H9 (cell line): ENCODE results near the gene SPATA16. TPM values are rescaled to one million over a fixed set of nuclear protein-coding genes. Genes with fewer than 3 reads are reported as not detected.

ENCODE experiments used
- DNase-seq: peaks from one replicate; pipeline ENCODE4 v3.0.0-alpha.2; 2017
- H2AFZ ChIP-seq: one replicate; pipeline ENCODE4 v1.6.1; 2013; ENCODE audit warnings: mild to moderate bottlenecking, low read length, control low read depth, moderate library complexity
- H2AK5ac ChIP-seq: 2 replicates; pipeline ENCODE4 v1.6.1; 2013; ENCODE audit warnings: low read length, control low read depth, mixed read lengths; ENCODE audit not compliant: insufficient read length
- H2BK120ac ChIP-seq: one replicate; pipeline ENCODE4 v1.6.1; 2013; ENCODE audit warnings: low read depth, mild to moderate bottlenecking, low read length, control low read depth, inconsistent platforms; ENCODE audit not compliant: poor library complexity, severe bottlenecking
- H2BK12ac ChIP-seq: 2 replicates; pipeline ENCODE4 v1.6.1; 2013; ENCODE audit warnings: low read length, control low read depth, mixed read lengths, low read depth; ENCODE audit not compliant: insufficient read length
- H2BK15ac ChIP-seq: 2 replicates; pipeline ENCODE4 v1.6.1; 2013; ENCODE audit warnings: low read depth, low read length, control low read depth
- H2BK20ac ChIP-seq: one replicate; pipeline ENCODE4 v1.6.1; 2013; ENCODE audit warnings: low read depth, mild to moderate bottlenecking, low read length, control low read depth, inconsistent platforms; ENCODE audit not compliant: poor library complexity, severe bottlenecking
- H2BK5ac ChIP-seq: 2 replicates; pipeline ENCODE4 v1.6.1; 2013; ENCODE audit warnings: low read length, control low read depth, mixed read lengths; ENCODE audit not compliant: insufficient read length
- H3K14ac ChIP-seq: 2 replicates; pipeline ENCODE4 v1.6.1; 2013; ENCODE audit warnings: low read length, control low read depth; ENCODE audit not compliant: insufficient read depth
- H3K18ac ChIP-seq: 2 replicates; pipeline ENCODE4 v1.6.1; 2013; ENCODE audit warnings: low read depth, mild to moderate bottlenecking, mixed read lengths, low read length, control low read depth; ENCODE audit not compliant: insufficient read length
- H3K23ac ChIP-seq: 2 replicates; pipeline ENCODE4 v1.6.1; 2013; ENCODE audit warnings: low read length, control low read depth, mixed read lengths, low read depth; ENCODE audit not compliant: insufficient read length
- H3K23me2 ChIP-seq: 2 replicates; pipeline ENCODE4 v1.6.1; 2013; ENCODE audit warnings: low read depth, mild to moderate bottlenecking, mixed read lengths, low read length, control low read depth; ENCODE audit not compliant: insufficient read length, poor library complexity, severe bottlenecking
- H3K27ac ChIP-seq: 2 replicates; pipeline ENCODE4 v1.5.1; 2013; ENCODE audit warnings: low read length, control low read depth, mixed read lengths, low read depth; ENCODE audit not compliant: insufficient read length
- H3K27me3 ChIP-seq: 2 replicates; pipeline ENCODE4 v1.6.1; 2013; ENCODE audit warnings: low read length, control low read depth, inconsistent platforms; ENCODE audit not compliant: insufficient read depth
- H3K4ac ChIP-seq: 2 replicates; pipeline ENCODE4 v1.6.1; 2013; ENCODE audit warnings: low read depth, mild to moderate bottlenecking, control low read depth, inconsistent platforms, low read length, moderate library complexity
- H3K4me1 ChIP-seq: 2 replicates; pipeline ENCODE4 v1.6.1; 2013; ENCODE audit warnings: low read length, control low read depth, inconsistent platforms; ENCODE audit not compliant: insufficient read depth
- H3K4me2 ChIP-seq: 2 replicates; pipeline ENCODE4 v1.6.1; 2013; ENCODE audit warnings: low read length, control low read depth, mixed read lengths; ENCODE audit not compliant: insufficient read length, insufficient read depth
- H3K56ac ChIP-seq: 2 replicates; pipeline ENCODE4 v1.6.1; 2013; ENCODE audit warnings: low read depth, mild to moderate bottlenecking, mixed read lengths, low read length, control low read depth; ENCODE audit not compliant: insufficient read length
- H3K79me1 ChIP-seq: 2 replicates; pipeline ENCODE4 v1.6.1; 2013; ENCODE audit warnings: low read depth, mild to moderate bottlenecking, moderate library complexity, low read length, control low read depth, inconsistent platforms; ENCODE audit not compliant: insufficient read depth, poor library complexity, severe bottlenecking
- H3K79me2 ChIP-seq: 2 replicates; pipeline ENCODE4 v1.6.1; 2013; ENCODE audit warnings: low read length, control low read depth, inconsistent platforms; ENCODE audit not compliant: insufficient read depth
- H3K9ac ChIP-seq: 2 replicates; pipeline ENCODE4 v1.6.1; 2013; ENCODE audit warnings: low read length, control low read depth, mixed read lengths; ENCODE audit not compliant: insufficient read length; ENCODE audit errors: extremely low read depth
- H3K9me3 ChIP-seq: one replicate; pipeline ENCODE4 v1.6.1; 2013; ENCODE audit warnings: low read depth, low read length, inconsistent platforms; ENCODE audit not compliant: control insufficient read depth
- H3T11ph ChIP-seq: one replicate; pipeline ENCODE4 v1.6.1; 2013; ENCODE audit warnings: mild to moderate bottlenecking, low read length, control low read depth, inconsistent platforms
- H4K20me1 ChIP-seq: one replicate; pipeline ENCODE4 v1.6.1; 2013; ENCODE audit not compliant: control insufficient read depth, insufficient read length, insufficient read depth
- H4K5ac ChIP-seq: 2 replicates; pipeline ENCODE4 v1.6.1; 2013; ENCODE audit warnings: low read depth, mild to moderate bottlenecking, mixed read lengths, low read length, control low read depth; ENCODE audit not compliant: insufficient read length
- H4K8ac ChIP-seq: replicated peaks from 2 replicates; pipeline ENCODE4 v1.6.1; 2013; ENCODE audit warnings: low read length, control low read depth, mixed read lengths, low read depth; ENCODE audit not compliant: insufficient read length
- H4K91ac ChIP-seq: 2 replicates; pipeline ENCODE4 v1.6.1; 2013; ENCODE audit warnings: low read depth, mild to moderate bottlenecking, moderate library complexity, mixed read lengths, low read length, control low read depth; ENCODE audit not compliant: insufficient read length
- H3K27ac Mint-ChIP-seq, 3 experiments: 2 replicates in 2 of 3; 3 replicates in 1 of 3; pipeline ENCODE4 v1.8.0; 2020 to 2021; ENCODE audit warnings: mixed read lengths in 3 of 3, mild to moderate bottlenecking in 1 of 3, moderate library complexity in 1 of 3
- H3K27me3 Mint-ChIP-seq: 2 replicates; pipeline ENCODE4 v1.8.0; 2021; ENCODE audit warnings: low read depth, mild to moderate bottlenecking, moderate library complexity, mixed read lengths
- H3K36me3 Mint-ChIP-seq, 3 experiments: 2 replicates in 2 of 3; 3 replicates in 1 of 3; pipeline ENCODE4 v1.8.0; 2020 to 2021; ENCODE audit warnings: low read depth in 3 of 3, mixed read lengths in 3 of 3; ENCODE audit not compliant: insufficient read depth in 1 of 3
- H3K4me1 Mint-ChIP-seq, 2 experiments: 2 replicates each; pipeline ENCODE4 v1.8.0; 2020; ENCODE audit warnings: mixed read lengths in 2 of 2
- H3K4me3 Mint-ChIP-seq, 2 experiments: 2 replicates in 1 of 2; 3 replicates in 1 of 2; pipeline ENCODE4 v1.8.0; 2020 to 2021; ENCODE audit warnings: mild to moderate bottlenecking in 2 of 2, mixed read lengths in 2 of 2, moderate library complexity in 1 of 2
- H3K9me3 Mint-ChIP-seq, 2 experiments: 2 replicates in 1 of 2; 3 replicates in 1 of 2; pipeline ENCODE4 v1.8.0; 2020; ENCODE audit warnings: mild to moderate bottlenecking in 2 of 2, mixed read lengths in 2 of 2, moderate library complexity in 1 of 2
- CTCF ChIP-seq: fragments of 200-600 bp; sonication (generic); conservative IDR thresholded peaks from 3 replicates; pipeline ENCODE4 v1.8.0; 2021; ENCODE audit warnings: antibody characterized with exemption, mild to moderate bottlenecking
- WGBS: extraction: QIAGEN DNeasy Blood & Tissue Kit; methylation state at CpG from one replicate; pipeline ENCODE4 v1.1.7; 2013; ENCODE audit warnings: missing lambda C conversion rate, low lambda C conversion rate, mixed read lengths; ENCODE audit not compliant: insufficient read length; ENCODE audit errors: extremely low coverage; 5-methylcytosine and 5-hydroxymethylcytosine counted together
- total RNA-seq: library from RNA; stranded (reverse); gene quantifications from 2 replicates; pipeline ENCODE4 v1.2.1, GENCODE V29; 2021

The SPATA16 gene
- total RNA-seq, 1 experiment from 2014 or later, result not detected

GRCh38 chr3:173089283-173089682 lies 51.8 kb downstream of the SPATA16 start:
- H2BK15ac ChIP-seq, result no peak overlapping the region
- Mint-ChIP-seq H3K36me3 (peaks cover 2 to 23% (median 7%) of the 10 kb centered on the region in 3 experiments; a peak in 5 of 7 replicates), H3K9me3 (peaks cover 11 to 25% of the 10 kb centered on the region in 2 experiments), H3K27ac (no peak overlapping the region), H3K4me1 (no peaks in the 10 kb centered on the region), H3K27me3 (no peaks in the 10 kb centered on the region), H3K4me3 (no peak overlapping the region)
- no peak overlapping the region for H2BK20ac ChIP-seq
- H4K20me1 ChIP-seq, result no peaks in the 10 kb centered on the region
- H3K79me2 ChIP-seq, result no peaks in the 10 kb centered on the region
- no peak overlapping the region for H3T11ph ChIP-seq
- no peak overlapping the region for H3K4me2 ChIP-seq
- no peak overlapping the region for H2BK5ac ChIP-seq
- H3K23ac ChIP-seq, result no peak overlapping the region
- H2BK120ac ChIP-seq, result no peak overlapping the region
- H3K23me2 ChIP-seq, result no peaks in the 10 kb centered on the region
- no peak overlapping the region for H4K5ac ChIP-seq
- no peaks in the 10 kb centered on the region for H3K4me1 ChIP-seq
- H3K27me3 ChIP-seq, result no peaks in the 10 kb centered on the region
- no peak overlapping the region for H3K9ac ChIP-seq
- no peak overlapping the region for H4K91ac ChIP-seq
- H3K18ac ChIP-seq, result no peak overlapping the region
- H3K14ac ChIP-seq, result no peak overlapping the region
- no CpG with 5 or more reads among the region's 6 CpGs for WGBS
- no peak overlapping the region for H4K8ac ChIP-seq
- no peak overlapping the region for H2BK12ac ChIP-seq
- H2AK5ac ChIP-seq, result no peak overlapping the region
- H2AFZ ChIP-seq, result no peak overlapping the region
- no peak for DNase-seq
- H3K27ac ChIP-seq, result no peak overlapping the region
- TF ChIP-seq CTCF, result no peak
- H3K4ac ChIP-seq, result no peak overlapping the region
- H3K56ac ChIP-seq, result no peak overlapping the region
- no peaks in the 10 kb centered on the region for H3K79me1 ChIP-seq
- no peaks in the 10 kb centered on the region for H3K9me3 ChIP-seq
